Skeletal muscle satellite cell (primary cell): ENCODE data around the gene SREBF1.

Experiments used
- H3K27me3 ChIP-seq: 2 replicates; pipeline ENCODE4 v1.7.0; 2013; ENCODE audit warnings: low read length; ENCODE audit not compliant: control insufficient read depth, insufficient read depth
- H3K36me3 ChIP-seq: 2 replicates; pipeline ENCODE4 v1.7.0; 2013; ENCODE audit warnings: mild to moderate bottlenecking, control low read depth, low read length; ENCODE audit not compliant: insufficient read depth
- H3K4me1 ChIP-seq: 2 replicates; pipeline ENCODE4 v1.7.0; 2013; ENCODE audit warnings: low read length; ENCODE audit not compliant: control insufficient read depth, insufficient read depth
- H3K4me2 ChIP-seq: 2 replicates; pipeline ENCODE4 v1.7.0; 2013; ENCODE audit warnings: mild to moderate bottlenecking, low read length
- H3K4me3 ChIP-seq: 2 replicates; pipeline ENCODE4 v1.7.0; 2013; ENCODE audit warnings: low read length
- H3K9ac ChIP-seq: 2 replicates; pipeline ENCODE4 v1.7.0; 2013; ENCODE audit warnings: mild to moderate bottlenecking, low read depth, low read length, moderate library complexity
- H3K9me3 ChIP-seq: replicated peaks from 2 replicates; pipeline ENCODE4 v1.7.0; 2013; ENCODE audit warnings: mild to moderate bottlenecking, control low read depth, low read length

Gene SREBF1

DNA sequence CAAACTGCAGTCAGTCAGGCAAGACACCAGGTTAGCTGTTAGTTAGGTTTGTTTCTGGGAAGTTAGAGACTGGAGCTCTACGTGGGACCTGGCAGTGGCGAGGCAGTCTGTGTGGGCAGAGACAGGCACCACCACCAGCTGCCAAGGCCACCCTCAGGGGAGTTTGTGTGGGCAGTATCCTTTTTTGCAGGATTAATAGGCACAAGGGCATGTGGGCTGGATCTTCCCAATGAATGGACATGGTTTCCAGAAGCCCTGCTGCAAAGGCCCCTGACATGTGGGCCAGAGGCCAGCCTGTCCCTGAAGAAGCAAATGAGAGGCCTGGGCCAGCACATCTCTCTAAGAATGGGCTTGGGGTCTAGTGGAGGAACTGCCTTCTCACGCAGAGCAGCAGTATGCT lies 19.2 kb upstream of the SREBF1 start:
- Histone ChIP-seq H3K36me3 (peaks cover 16% of the 10 kb centered on the region), H3K4me3 (no peak overlapping the region), H3K4me2 (peak overlapping the region; percentile 9), H3K9ac (no peak overlapping the region), H3K9me3 (no peaks in the 10 kb centered on the region), H3K4me1 (peaks cover 13% of the 10 kb centered on the region), H3K27me3 (no peaks in the 10 kb centered on the region)

DNA sequence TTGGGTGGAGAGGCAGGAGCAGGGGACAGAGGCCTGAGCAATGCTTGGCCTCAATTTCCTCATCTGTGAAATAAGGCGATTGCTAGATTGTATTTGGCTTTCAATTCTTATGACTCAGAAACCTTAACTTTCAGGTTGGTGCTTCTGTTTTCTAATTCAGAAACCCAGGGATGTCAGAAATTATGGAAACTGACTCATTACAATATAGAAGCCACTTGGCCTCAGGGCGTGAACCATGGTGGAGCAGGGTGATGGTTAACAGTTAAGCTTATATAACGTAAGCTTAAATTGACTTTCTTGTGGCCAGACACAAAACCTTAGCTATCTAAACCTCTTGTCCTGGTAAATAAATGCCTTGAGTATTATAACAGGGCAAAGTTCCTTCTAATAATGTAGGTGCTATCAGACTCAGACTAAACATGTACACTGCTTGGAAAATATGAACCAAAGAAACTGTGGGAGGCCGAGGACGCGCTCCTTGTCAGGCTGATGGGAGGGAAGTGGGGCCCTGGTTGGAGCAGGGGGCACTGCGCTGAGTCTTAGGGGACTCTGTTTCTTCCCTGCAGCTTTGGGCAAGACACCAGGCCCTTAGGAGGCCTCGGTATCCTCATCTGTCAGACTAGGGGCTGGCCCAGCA lies 17.1 kb upstream of the SREBF1 start:
- H3K4me2 ChIP-seq, result no peak overlapping the region
- no peaks in the 10 kb centered on the region for H3K27me3 ChIP-seq
- H3K9me3 ChIP-seq, result no peaks in the 10 kb centered on the region
- H3K4me3 ChIP-seq, result no peak overlapping the region
- peaks cover 21% of the 10 kb centered on the region for H3K36me3 ChIP-seq
- no peak overlapping the region for H3K9ac ChIP-seq
- peaks cover 31% of the 10 kb centered on the region for H3K4me1 ChIP-seq

DNA sequence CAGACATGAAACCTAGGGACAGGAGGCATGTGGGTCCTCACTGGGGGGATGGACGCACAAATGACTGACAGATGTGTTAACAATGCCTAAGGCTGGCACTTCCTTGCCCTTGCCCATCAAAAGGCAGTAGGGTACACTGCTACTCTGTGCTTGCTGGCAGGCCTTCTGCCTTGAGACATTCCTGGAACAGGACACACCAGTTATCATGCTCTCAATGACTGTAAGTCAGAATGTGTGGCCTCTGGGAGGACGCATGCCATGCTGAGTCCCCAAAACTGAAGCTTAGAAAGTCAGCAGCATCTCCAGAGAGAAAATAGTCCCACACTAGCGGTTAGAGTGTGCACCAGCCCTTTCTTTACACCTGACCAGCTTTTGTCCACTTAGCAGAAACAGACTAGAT lies 16.1 kb upstream of the SREBF1 start:
- H3K4me3 ChIP-seq, result no peak overlapping the region
- no peaks in the 10 kb centered on the region for H3K9me3 ChIP-seq
- no peak overlapping the region for H3K9ac ChIP-seq
- peaks cover 21% of the 10 kb centered on the region for H3K36me3 ChIP-seq
- peaks cover 35% of the 10 kb centered on the region for H3K4me1 ChIP-seq
- H3K27me3 ChIP-seq, result no peaks in the 10 kb centered on the region
- no peak overlapping the region for H3K4me2 ChIP-seq

DNA sequence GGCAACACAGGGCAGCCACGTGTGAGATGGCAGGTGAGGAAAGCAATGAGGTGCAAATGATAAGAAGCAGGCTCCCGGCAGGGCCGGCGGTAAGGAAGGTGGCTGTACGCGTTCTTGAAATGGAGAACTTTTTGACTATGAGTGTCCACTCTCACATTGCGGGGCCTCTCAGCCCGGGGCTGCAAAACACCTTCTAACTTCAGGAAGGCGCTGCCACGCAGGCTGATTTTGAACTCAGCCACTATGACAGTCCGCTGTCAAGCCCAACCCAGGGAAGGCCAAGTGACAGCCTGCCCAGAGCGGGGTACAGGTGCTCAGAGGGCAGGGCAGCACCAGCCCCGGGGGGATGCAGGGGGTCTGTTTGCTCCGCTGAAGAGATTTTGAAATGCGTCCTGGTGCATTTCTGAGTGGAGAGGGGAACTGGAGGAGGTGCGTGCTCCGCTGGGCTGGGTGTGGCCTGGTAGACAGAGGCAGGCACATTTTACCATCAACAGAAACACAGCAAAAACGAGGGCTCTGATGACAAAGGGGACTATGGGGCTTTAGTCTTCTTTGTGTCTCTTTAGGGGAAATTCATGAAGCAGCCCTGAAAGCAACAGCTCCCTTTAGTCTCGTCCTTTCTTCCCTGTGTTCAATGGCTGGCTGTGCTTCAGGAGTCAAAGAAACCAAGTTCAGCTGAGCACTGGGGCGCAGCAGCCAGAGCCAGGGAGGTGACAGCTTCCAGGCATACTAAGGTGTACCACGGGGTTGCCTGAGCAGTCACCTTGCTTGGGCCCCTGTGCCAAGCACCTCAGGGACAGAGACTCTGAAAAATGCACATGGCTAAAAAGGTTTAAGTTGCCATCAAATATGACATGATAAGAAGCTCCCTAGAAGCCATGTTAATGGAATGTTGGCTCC lies 14.6 kb upstream of the SREBF1 start:
- H3K4me3 ChIP-seq, result no peak overlapping the region
- H3K4me1 ChIP-seq, result peaks cover 31% of the 10 kb centered on the region
- H3K9ac ChIP-seq, result no peak overlapping the region
- peaks cover 34% of the 10 kb centered on the region for H3K36me3 ChIP-seq
- H3K27me3 ChIP-seq, result no peaks in the 10 kb centered on the region
- no peaks in the 10 kb centered on the region for H3K9me3 ChIP-seq
- no peak overlapping the region for H3K4me2 ChIP-seq

DNA sequence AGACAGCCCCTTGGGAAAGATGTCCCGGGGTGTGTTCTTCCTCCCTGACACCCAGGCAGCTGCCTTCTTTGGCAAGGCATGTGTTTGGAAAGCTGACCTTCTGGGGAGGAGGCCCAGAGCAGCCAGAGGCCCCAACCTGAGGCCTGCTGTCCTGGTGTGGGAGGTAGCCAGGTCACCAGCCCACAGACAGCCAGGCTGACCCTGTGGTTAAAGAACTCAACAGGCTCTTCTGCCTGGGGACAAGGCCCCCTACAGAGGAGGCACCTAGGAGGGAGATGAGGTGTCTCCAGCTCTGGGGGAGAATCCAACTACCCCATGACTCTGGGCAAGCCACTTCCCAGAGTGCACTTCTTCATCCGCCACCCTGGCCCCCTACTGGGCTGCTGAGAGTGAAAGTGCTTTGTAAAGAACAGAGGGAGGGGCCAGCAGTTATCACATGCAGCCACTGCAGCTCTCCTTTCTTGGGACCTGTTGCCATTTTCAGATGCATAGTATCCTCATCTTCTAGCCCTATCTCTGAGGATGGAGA lies 13.1 kb upstream of the SREBF1 start:
- H3K4me2 ChIP-seq, result no peak overlapping the region
- H3K36me3 ChIP-seq, result peaks cover 42% of the 10 kb centered on the region
- peaks cover 24% of the 10 kb centered on the region for H3K4me1 ChIP-seq
- H3K9ac ChIP-seq, result peak overlapping the region; percentile 23
- no peak overlapping the region for H3K4me3 ChIP-seq
- H3K27me3 ChIP-seq, result no peaks in the 10 kb centered on the region
- H3K9me3 ChIP-seq, result no peaks in the 10 kb centered on the region

DNA sequence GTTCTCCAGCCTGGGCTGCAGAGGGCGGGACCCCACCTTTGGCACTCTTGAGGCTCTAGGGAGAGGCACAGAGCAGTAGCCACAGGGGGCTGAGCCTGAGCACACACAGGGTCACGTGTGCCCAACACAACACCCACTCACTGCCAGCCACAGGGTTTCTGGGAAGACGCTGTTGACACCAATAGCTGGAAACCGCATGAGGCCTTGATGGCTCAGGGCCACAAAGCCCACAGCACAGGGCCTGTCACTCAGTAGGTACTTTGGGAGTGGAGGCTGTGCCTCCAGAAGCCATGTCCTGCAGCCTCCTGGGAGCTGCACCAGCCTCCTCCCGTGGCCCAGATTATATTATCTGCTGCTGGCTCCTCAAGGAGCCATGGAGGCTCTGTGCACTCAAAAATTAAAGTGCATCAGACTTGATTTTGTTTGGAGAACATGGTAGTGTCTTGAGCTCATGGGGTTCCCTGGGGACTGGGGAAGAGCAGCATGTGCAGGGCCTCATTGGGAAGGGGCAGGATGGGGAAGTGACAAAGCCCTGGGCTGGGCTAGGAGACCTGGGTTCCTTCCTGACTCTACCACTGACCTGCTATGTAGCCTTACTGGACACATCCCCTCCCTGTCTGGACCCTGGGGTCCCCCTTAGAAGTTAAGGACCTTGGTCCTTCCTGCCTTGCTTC lies 12.5 kb upstream of the SREBF1 start:
- Histone ChIP-seq H3K9me3 (no peaks in the 10 kb centered on the region), H3K4me3 (no peak overlapping the region), H3K4me2 (peak overlapping the region; percentile 4), H3K36me3 (peaks cover 40% of the 10 kb centered on the region), H3K4me1 (peaks cover 21% of the 10 kb centered on the region), H3K27me3 (no peaks in the 10 kb centered on the region), H3K9ac (peak overlapping the region; percentile 23)

DNA sequence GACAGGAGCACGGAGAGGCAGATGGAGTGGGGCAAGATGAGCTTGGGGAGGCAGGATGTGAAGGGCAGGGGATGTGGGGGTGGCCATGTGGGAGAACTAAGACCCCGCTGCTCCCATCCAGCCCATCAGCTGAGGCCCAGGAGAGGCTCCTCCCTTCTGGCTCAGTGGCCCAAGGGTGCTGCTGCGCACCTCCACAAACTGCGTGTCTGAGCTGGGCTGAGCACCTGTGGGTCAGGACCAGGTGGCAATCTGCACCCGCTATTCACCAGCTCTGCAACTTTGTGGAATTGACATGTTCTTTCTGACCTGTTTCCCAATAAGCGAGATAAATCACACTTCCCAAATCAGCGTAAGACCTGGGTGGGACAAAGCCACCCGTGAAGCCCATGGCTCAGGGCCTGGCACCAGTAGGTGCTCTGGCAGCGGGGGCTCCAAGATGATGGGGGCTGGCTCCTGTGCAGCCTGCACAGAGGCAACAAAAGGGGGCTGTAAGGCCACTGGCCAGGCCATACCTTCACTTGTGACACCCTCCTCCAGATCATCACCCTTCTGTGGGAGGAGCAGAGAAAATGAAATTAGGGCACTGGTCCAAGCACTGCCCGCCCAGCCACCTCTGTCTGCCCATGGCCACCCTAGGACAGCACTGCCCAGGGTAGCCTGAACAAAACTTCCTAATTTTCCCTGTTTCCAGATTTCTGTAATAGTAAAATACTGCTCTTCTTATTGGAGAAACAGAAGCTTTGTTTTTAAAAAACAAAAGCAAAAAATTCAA lies 11.7 kb upstream of the SREBF1 start:
- H3K4me1 ChIP-seq, result peaks cover 21% of the 10 kb centered on the region
- no peak overlapping the region for H3K4me3 ChIP-seq

DNA sequence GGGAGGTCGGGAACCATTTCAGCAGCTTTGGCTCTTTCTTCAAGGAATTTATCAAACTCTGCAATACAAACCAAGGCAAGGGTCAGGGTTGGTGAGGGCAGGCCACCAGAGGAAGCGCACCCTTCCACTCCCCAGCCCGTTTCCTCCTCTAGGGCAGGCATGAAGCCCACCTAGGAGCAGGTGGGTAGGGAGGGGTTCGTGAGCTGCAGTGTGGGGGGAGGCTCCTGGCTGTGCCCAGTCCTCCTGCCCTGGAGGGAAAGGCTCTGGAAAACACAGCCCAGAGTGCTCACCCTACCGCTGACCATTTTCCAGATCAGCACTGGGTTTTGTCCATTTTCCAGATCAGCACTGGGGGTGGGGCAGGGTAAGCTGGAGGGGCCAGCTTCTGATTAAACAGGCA lies 10.9 kb upstream of the SREBF1 start:
- peaks cover 21% of the 10 kb centered on the region for H3K4me1 ChIP-seq
- no peaks in the 10 kb centered on the region for H3K27me3 ChIP-seq
- H3K9ac ChIP-seq, result no peak overlapping the region
- H3K9me3 ChIP-seq, result no peaks in the 10 kb centered on the region
- peaks cover 37% of the 10 kb centered on the region for H3K36me3 ChIP-seq
- H3K4me2 ChIP-seq, result no peak overlapping the region
- H3K4me3 ChIP-seq, result no peak overlapping the region

More for the DNA sequence above, 11.7 kb upstream of the SREBF1 start:
- Histone ChIP-seq H3K4me2 (peak overlapping the region; percentile 4), H3K9ac (no peak overlapping the region), H3K27me3 (no peaks in the 10 kb centered on the region), H3K36me3 (peaks cover 40% of the 10 kb centered on the region), H3K9me3 (no peaks in the 10 kb centered on the region)

DNA sequence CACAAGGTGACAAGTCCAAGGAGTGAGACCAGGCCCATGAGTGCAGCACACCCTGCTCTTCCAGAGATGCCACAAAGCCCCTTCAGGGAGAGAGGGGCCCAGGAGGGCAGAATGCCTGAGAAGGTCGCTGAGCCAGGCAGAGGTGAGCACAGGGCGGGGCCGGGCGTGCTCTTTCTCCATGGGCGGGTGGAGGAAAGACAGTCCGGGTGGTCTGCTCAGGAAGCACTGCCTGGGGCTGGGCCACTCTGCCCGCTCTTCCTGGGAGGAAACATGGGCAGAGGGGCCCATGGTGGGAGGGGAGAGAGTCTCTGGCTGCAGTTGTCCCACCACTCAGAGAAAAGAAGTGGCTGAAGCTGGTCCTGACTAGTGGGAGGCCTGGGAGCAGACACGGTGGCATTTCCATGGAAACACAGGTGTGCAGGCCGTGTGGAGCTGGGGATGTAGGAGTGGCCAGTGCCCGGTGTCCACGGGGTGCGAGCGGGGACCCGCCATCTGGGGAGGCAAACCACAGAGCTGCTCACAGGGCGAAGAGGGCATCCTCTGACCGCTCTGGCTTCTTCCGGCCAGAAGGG lies 10.4 kb upstream of the SREBF1 start:
- Histone ChIP-seq H3K9me3 (no peaks in the 10 kb centered on the region), H3K4me3 (no peak overlapping the region), H3K4me1 (peaks cover 21% of the 10 kb centered on the region), H3K4me2 (no peak overlapping the region), H3K9ac (no peak overlapping the region), H3K27me3 (no peaks in the 10 kb centered on the region), H3K36me3 (peaks cover 37% of the 10 kb centered on the region)

DNA sequence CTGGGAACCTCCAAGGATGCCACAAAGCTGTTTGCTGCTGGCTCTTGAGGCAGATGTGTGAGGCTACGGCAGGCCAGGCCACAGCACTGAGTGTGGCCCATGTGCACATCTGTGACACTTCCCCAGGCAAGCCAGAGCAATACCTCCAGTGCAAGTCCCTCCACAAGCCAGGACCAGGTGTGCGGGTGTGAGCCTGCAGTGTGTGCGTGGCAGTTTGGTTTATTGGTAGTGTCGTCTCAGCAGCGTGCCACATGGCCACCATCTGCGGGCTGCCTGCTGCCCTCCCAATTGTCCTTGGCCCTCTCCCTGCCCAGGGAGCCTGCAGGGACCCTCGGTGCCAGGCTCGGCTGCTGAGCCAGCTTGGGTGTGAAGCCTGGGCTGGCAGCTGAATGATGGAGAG lies 9.9 kb upstream of the SREBF1 start:
- Histone ChIP-seq H3K4me1 (peaks cover 21% of the 10 kb centered on the region), H3K4me2 (no peak overlapping the region), H3K27me3 (no peaks in the 10 kb centered on the region), H3K36me3 (peaks cover 32% of the 10 kb centered on the region), H3K4me3 (no peak overlapping the region), H3K9ac (no peak overlapping the region), H3K9me3 (no peaks in the 10 kb centered on the region)
